GM12873 (cell line): ENCODE measurements around the gene DGKK.
A peak's percentile ranks its signal among the peaks of the same experiment; 100 is the strongest.

Experiments
- TF ChIP-seq, protein P1 (sequence below): IDR thresholded peaks from 2 replicates; pipeline ENCODE4 v1.5.1; 2012; ENCODE audit warnings: low read depth, mild to moderate bottlenecking, moderate library complexity, low read length, control low read depth; ENCODE audit not compliant: insufficient read depth; ENCODE audit errors: missing control alignments

DGKK gene

DNA sequence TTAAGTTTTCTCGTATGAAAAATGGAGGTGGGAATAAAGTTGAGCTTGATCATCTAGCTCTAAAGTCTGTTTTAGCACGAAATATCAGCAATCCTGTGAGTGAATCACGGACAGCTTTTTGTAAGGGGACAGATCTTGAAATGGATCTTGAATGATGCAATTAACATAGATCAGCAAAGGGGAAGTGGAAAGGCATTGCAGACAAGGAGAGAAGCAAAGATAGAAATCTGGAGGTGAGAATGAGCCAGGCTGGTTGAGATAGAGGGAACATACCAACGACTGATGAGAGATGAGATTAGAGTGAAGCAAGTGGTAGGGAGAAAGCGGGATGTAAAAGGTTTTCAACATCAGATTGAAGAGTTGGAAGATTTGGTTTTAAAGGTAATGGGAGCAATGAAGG, 4.6 kb upstream of the DGKK start:
- TF ChIP-seq, protein P1, sequence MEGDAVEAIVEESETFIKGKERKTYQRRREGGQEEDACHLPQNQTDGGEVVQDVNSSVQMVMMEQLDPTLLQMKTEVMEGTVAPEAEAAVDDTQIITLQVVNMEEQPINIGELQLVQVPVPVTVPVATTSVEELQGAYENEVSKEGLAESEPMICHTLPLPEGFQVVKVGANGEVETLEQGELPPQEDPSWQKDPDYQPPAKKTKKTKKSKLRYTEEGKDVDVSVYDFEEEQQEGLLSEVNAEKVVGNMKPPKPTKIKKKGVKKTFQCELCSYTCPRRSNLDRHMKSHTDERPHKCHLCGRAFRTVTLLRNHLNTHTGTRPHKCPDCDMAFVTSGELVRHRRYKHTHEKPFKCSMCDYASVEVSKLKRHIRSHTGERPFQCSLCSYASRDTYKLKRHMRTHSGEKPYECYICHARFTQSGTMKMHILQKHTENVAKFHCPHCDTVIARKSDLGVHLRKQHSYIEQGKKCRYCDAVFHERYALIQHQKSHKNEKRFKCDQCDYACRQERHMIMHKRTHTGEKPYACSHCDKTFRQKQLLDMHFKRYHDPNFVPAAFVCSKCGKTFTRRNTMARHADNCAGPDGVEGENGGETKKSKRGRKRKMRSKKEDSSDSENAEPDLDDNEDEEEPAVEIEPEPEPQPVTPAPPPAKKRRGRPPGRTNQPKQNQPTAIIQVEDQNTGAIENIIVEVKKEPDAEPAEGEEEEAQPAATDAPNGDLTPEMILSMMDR, result no peak

DNA sequence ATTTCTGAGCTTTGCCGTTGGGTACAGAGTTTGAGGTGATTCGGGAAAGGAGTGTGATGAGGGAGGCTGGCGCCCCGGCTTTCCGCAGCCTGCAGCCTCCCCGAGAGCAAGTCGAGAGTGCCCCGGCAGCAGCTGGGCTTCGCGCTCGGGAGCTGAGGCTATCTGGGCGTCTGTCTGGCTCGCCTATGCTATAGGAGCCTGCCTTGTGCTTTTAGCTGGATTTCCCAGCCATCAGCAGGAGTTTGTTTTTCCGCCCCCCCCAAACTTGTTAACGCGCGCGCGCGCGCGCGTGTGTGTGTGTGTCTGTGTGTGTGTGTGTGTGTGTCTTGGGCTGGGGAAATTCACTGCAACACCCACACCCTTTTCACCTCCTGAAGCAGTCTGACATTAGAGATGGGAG, 765 bp upstream of the DGKK start:
- TF ChIP-seq, protein P1, result no peak

GRCh38 chrX:50469206-50469605, 1.4 kb downstream of the DGKK start:
- TF ChIP-seq, protein P1, result no peak

GRCh38 chrX:50459615-50460014, 11.0 kb downstream of the DGKK start:
- TF ChIP-seq, protein P1, result no peak

DNA sequence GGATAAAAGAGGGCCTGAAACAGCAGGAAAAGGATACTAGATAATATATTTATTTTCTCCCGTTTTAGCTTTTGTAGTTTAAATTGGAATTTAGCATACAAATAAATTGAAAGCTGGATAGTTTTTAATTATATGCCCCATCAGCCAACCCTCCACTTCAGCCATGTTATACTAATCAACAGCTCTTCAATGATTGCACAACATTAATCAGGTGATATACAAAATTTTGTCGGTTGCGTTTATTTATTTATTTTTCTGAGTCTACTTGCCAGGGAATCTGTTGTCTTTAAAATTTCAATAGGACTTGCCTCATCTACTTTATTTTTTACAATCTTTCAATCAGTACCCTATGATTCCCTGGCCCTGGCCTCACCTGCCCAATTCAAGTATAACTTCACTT, 12.1 kb downstream of the DGKK start:
- TF ChIP-seq, protein P1, result no peak

GRCh38 chrX:50456712-50457484, 13.7 kb downstream of the DGKK start:
- TF ChIP-seq, protein P1, result peak; percentile 5

GRCh38 chrX:50452782-50453181, 17.8 kb downstream of the DGKK start:
- TF ChIP-seq, protein P1, result no peak
